AG20443 (cell line): ENCODE results near the gene CERCAM.

ENCODE experiments used
- DNase-seq: peaks from one replicate; pipeline ENCODE4 v3.0.0; 2012; ENCODE audit warnings: low spot score, mixed read lengths

The CERCAM gene

GRCh38 chr9:128456613-128457061, 36.0 kb downstream of the CERCAM start:
- peak; percentile 97 for DNase-seq

- no peak for DNase-seq
These were observed 36.5 kb downstream of the CERCAM start for GRCh38 chr9:128457207-128457606.

DNA sequence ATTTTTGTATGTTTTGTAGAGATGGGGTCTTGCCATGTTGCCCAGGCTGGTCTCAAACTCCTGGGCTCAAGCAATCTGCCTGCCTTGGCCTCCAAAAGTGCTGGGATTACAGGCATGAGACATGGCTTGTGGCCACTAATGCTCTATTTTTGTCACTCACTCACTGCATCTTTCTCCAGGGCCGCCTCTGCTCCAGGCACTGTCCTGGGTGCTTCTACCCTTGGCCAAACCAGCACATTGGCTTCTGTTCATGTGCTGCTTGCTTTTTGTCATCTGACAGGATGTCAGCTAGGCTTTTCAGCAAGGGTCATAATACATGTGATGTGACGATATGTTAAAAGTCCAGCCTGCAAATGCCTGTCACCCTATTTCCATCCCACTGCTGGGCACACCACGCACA, 38.4 kb downstream of the CERCAM start:
- no peak for DNase-seq

GRCh38 chr9:128469070-128469469, 48.4 kb downstream of the CERCAM start:
- DNase-seq: no peak

GRCh38 chr9:128470560-128470959, 49.9 kb downstream of the CERCAM start:
- peak; percentile 59 for DNase-seq

GRCh38 chr9:128473104-128473503, 52.4 kb downstream of the CERCAM start:
- DNase-seq: no peak

DNA sequence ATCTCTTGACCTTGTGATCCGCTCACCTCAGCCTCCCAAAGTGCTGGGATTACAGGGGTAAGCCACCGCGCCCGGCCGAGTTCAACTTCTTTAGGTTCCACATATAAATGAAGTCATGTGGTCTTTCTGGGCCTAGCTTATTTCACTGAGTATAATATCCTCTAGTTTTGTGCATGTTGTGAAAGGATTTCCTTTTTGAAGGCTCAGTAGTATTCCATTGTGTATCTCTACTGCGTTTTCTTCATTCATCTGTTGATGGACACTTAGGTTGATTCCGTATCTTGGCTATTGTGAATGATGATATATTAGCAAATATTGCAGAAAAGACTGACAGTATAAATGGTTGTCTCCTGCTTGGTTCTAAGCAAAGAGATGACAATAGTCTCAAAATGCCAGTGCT, 55.2 kb downstream of the CERCAM start:
- DNase-seq: no peak

DNA sequence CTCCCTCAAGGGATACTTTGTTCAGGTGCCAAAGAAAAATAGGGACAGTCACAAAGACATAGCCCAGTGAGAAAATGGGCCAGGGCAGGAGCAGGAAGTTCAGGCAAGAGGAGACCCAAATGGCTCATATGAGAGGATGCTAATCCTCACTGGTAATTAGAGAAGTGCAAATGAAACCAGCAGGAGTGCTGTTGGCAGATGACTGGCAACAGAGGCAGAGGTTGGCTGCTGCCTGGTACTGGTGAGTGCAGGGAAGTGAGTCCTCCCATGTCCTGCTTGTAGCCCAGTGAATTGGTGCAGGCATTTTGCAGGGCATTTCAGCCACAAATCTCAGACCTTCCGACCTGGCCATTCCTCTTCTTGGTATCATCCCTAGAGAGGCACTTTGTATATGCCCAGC, 58.6 kb downstream of the CERCAM start:
- no peak for DNase-seq

DNA sequence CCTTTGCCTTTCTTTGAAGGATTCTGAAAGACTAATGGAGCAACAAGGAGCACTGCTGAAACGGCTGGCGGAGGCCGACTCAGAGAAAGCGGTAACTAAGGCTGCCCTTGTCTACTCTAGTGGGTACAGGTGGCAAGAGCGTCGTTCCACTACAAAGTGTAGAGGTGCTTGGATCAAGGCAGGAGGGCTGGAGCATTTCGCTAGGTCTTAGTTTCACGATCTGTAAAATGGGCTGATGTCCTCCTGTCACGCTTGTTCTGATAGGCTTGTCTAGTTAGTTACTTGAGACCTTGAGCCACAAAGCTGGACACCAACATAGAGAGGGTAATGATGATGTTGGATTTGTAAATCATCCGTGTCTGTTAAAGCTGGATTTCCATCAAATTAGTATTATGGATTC, 60.9 kb downstream of the CERCAM start:
- DNase-seq: no peak

DNA sequence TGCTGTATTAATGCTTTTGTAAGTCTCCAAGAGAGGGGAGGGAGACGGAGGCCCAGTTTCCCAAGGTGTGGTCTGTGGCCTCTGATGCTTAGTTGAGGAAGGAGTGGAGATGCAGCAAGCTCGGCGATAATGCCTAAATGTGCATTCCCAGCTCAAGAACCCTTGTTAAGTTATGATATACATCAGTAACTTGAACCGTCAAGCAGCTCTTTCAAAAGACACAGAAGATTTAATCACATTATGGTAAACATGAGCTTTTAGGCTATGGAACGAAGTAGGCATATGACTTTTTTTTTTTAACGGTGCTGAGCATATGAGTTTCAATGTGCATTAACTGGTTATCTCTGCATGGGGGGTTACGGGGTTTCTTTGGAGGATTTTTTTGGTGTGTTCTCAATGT, 61.5 kb downstream of the CERCAM start:
- DNase-seq: no peak

DNA sequence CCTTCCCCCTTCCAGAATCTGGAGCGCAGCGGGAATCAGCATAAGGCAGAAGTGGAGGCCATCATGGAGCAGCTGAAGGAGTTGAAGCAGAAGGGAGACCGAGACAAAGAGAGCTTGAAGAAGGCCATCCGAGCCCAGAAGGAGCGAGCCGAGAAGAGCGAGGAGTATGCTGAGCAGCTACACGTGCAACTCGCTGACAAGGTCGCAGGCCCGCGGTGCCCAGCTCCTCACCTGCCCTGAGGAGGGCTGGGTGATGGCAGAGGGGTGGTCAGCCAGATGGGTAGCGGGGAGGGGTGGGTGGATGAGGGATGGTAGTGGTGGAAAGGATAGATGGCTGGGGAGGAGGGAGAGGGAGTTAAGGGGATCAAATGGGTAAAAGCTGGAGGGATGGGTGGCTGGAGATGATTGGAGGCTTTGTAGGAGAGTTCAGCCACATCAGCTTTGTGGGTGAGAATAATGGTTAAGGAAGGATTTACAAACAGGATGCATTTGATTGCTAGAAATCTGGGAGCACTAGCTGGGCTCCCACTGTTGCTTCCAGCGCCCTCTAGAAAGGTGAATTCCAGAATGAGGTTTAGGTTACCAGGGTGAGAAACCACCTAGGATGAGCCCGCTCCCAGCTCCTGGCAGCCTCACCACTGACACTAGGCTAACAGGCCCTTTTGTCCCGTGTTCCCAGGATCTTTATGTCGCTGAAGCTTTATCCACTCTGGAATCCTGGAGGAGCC, 64.2 kb downstream of the CERCAM start:
- no peak for DNase-seq

- no peak for DNase-seq
These were observed 64.8 kb downstream of the CERCAM start for GRCh38 chr9:128485414-128485855.

DNA sequence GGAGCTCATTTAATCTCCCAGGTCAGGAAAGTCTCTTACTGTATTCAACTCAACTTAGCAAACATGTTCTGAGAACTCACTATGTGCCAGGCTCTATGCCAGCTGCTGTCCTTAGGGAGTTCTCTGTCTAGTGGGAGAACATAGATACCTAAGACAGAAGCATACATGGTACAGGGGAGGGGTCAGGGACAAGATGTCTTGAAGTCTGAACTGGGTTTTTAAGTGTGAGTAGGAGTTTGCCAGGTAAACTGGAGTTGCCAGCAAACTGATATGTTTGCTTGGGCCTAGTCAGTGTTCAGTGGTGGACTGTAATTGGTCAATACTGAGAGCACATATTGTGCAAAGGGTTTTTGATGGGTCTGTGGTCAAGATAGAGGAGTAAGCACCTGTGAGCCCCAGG, 65.5 kb downstream of the CERCAM start:
- DNase-seq: no peak
